Measurements from ENCODE around the gene GASK1B.

- TF ChIP-seq CTCF (conservative IDR thresholded peaks at IDR 0.05) (no peak), ZFX (IDR thresholded peaks at IDR 0.05) (no peak)
Measured at GRCh38 chr4:158182736-158183135, 9.9 kb upstream of the GASK1B start.

Data from C4-2B (cell line).